Measurements from ENCODE around the gene SOWAHB. TPM values are rescaled to one million over a fixed set of nuclear protein-coding genes. Genes with fewer than 3 reads are reported as not detected.

Gene SOWAHB
- total and polyA plus RNA-seq, 2 of the 8 experiments (the other 6 are each of a cell fraction or from before 2014, with no cell fraction given), result 0.15 to 0.65 TPM

DNA sequence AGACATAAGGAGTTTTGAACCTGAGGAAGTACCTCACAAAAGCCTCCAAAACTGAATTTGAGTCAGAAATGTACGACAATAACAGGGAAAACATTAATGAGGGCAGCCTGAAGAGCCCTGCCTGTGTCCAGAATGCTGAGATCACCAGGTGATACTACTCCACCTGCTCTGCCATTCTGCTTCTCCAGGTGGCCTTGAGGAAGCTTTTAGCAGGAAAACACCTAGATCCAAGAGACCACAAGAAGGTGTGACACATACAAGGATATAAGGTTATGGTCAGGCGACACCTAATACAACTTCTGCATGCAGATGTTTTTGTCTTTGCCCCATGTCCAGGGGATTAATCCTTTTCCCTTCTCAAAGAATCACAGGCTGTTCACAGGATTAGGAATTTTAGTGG is 15.3 kb downstream of the SOWAHB start:
- Histone ChIP-seq H2BK12ac (ENCODE audit: low read depth, low read length) (no peak overlapping the region), H3K27ac (ENCODE audit: low read depth, low read length) (no peak overlapping the region), H3K36me3 (ENCODE audit: control insufficient read depth in 2 of 4, insufficient read depth in 4 of 4, low read length in 3 of 4) (no peaks in the 10 kb centered on the region)
- TF ChIP-seq, protein P1, sequence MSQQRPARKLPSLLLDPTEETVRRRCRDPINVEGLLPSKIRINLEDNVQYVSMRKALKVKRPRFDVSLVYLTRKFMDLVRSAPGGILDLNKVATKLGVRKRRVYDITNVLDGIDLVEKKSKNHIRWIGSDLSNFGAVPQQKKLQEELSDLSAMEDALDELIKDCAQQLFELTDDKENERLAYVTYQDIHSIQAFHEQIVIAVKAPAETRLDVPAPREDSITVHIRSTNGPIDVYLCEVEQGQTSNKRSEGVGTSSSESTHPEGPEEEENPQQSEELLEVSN (IDR thresholded peaks at IDR 0.05), result no peak
- TF ChIP-seq BACH1 (IDR thresholded peaks at IDR 0.05; ENCODE audit: low read length) (no peak), SIX5 (IDR thresholded peaks at IDR 0.05; ENCODE audit: low read depth, low read length) (no peak), JUND (IDR thresholded peaks at IDR 0.05; ENCODE audit: low read length) (no peak), SP4 (IDR thresholded peaks at IDR 0.05; ENCODE audit: low read length) (no peak), ATF3 (IDR thresholded peaks at IDR 0.05; ENCODE audit: insufficient read depth, low read depth, low read length) (no peak), JUN (IDR thresholded peaks at IDR 0.05; ENCODE audit: low read depth, low read length) (no peak), CTBP2 (IDR thresholded peaks at IDR 0.05; ENCODE audit: borderline replicate concordance, insufficient read depth, insufficient read length, low read length) (no peak), YY1 (IDR thresholded peaks at IDR 0.05; ENCODE audit: low read depth, low read length) (no peak), BRCA1 (IDR thresholded peaks at IDR 0.05; ENCODE audit: low read depth, low read length) (no peak)
- TF ChIP-seq, protein P2, sequence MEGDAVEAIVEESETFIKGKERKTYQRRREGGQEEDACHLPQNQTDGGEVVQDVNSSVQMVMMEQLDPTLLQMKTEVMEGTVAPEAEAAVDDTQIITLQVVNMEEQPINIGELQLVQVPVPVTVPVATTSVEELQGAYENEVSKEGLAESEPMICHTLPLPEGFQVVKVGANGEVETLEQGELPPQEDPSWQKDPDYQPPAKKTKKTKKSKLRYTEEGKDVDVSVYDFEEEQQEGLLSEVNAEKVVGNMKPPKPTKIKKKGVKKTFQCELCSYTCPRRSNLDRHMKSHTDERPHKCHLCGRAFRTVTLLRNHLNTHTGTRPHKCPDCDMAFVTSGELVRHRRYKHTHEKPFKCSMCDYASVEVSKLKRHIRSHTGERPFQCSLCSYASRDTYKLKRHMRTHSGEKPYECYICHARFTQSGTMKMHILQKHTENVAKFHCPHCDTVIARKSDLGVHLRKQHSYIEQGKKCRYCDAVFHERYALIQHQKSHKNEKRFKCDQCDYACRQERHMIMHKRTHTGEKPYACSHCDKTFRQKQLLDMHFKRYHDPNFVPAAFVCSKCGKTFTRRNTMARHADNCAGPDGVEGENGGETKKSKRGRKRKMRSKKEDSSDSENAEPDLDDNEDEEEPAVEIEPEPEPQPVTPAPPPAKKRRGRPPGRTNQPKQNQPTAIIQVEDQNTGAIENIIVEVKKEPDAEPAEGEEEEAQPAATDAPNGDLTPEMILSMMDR (IDR thresholded peaks at IDR 0.05; ENCODE audit: control extremely low read depth in 1 of 3, insufficient read depth in 1 of 3, low read depth in 1 of 3, low read length in 3 of 3), result no peak

More for the DNA sequence above, 15.3 kb downstream of the SOWAHB start:
- no peak overlapping the region for H3K18ac ChIP-seq (ENCODE audit: extremely low read depth, low read length)
- no peak overlapping the region for H3K23ac ChIP-seq (ENCODE audit: insufficient read length)
- no peak overlapping the region for H4K5ac ChIP-seq (ENCODE audit: insufficient read length, low read depth, low read length)
- no peak overlapping the region for H4K8ac ChIP-seq (ENCODE audit: extremely low read depth, insufficient read depth, low read length)
- H2BK15ac ChIP-seq (ENCODE audit: low read length), result no peak overlapping the region
- H3K23me2 ChIP-seq (ENCODE audit: low read depth, low read length), result no peaks in the 10 kb centered on the region
- H3K4me3 ChIP-seq (ENCODE audit: extremely low read depth in 1 of 4, insufficient read depth in 2 of 4, low read depth in 3 of 4, low read length in 4 of 4), result no peak overlapping the region
- no peak overlapping the region for H2BK120ac ChIP-seq (replicated peaks; ENCODE audit: low read depth, low read length)
- no peaks in the 10 kb centered on the region for H3K27me3 ChIP-seq (replicated peaks in 1 of 4; ENCODE audit: control insufficient read depth in 3 of 4, extremely low read depth in 1 of 4, insufficient read depth in 3 of 4, low read length in 3 of 4)
- H4K20me1 ChIP-seq (replicated peaks in 1 of 2; ENCODE audit: control insufficient read depth in 1 of 2, insufficient read depth in 2 of 2, low read length in 2 of 2), result no peaks in the 10 kb centered on the region
- no peaks in the 10 kb centered on the region for H3K9me3 ChIP-seq (ENCODE audit: insufficient read depth in 2 of 2, low read depth in 1 of 2, low read length in 1 of 2)
- no peak overlapping the region for H3K9ac ChIP-seq (replicated peaks in 1 of 4; ENCODE audit: extremely low read depth in 1 of 4, low read depth in 3 of 4, low read length in 3 of 4)
- no peak overlapping the region for H4K91ac ChIP-seq (replicated peaks; ENCODE audit: insufficient read length, low read length)
- no peak overlapping the region for H3K14ac ChIP-seq (ENCODE audit: insufficient read length)
- CTCF ChIA-PET (ENCODE audit: partially characterized antibody), result interaction anchor here (1.0 to 1.2 kb wide), 2 partner anchors 13 to 169 kb away, joined by 3 to 4 read pairs; no protein-coding TSS in a partner anchor
- no peak overlapping the region for H2BK5ac ChIP-seq (ENCODE audit: low read depth, low read length)
- H3K56ac ChIP-seq (replicated peaks; ENCODE audit: insufficient read length, low read depth, low read length), result no peak overlapping the region
- 82% methylated on average over 2 of the region's 2 CpGs; no CpG with 5 or more reads in 1 of the 2 experiments for WGBS, 2 experiments (ENCODE audit: extremely low coverage in 1 of 2, insufficient coverage in 1 of 2, insufficient read length in 1 of 2, insufficient replicate concordance in 2 of 2, low coverage in 1 of 2, low lambda C conversion rate in 2 of 2, missing lambda C conversion rate in 1 of 2)
- DNase-seq (ENCODE audit: low read depth in 1 of 2, low spot score in 2 of 2) (no peak), FAIRE-seq (no peak)
- H3K79me2 ChIP-seq (ENCODE audit: control insufficient read depth in 1 of 2, insufficient read depth in 2 of 2, low read length in 2 of 2), result no peaks in the 10 kb centered on the region
- no peak overlapping the region for H2AFZ ChIP-seq (ENCODE audit: low read length)
- H3K4me1 ChIP-seq (replicated peaks in 1 of 4; ENCODE audit: control insufficient read depth in 3 of 4, insufficient read depth in 4 of 4, low read length in 3 of 4), result peaks cover 0 to 4% (median 1%) of the 10 kb centered on the region in 4 experiments; a peak in 4 of 7 replicates
- H2BK20ac ChIP-seq (ENCODE audit: low read length), result no peak overlapping the region
- H3K4ac ChIP-seq (replicated peaks; ENCODE audit: insufficient read length, low read depth, low read length), result no peak overlapping the region
- no peak overlapping the region for H3K4me2 ChIP-seq (ENCODE audit: insufficient read depth in 1 of 2, low read depth in 2 of 2, low read length in 2 of 2)
- POLR2A ChIA-PET (ENCODE audit: partially characterized antibody), result no interaction called here
- no peaks in the 10 kb centered on the region for H3K79me1 ChIP-seq (ENCODE audit: low read depth, low read length)
- no peak overlapping the region for H2AK5ac ChIP-seq (ENCODE audit: low read depth, low read length)

All from H1 (cell line).